Left renal cortex interstitium (tissue), 4 donors: ENCODE data around the gene BBS9. TPM values are rescaled to one million over a fixed set of nuclear protein-coding genes. Genes with fewer than 3 reads are reported as not detected.
A peak's percentile ranks its signal among the peaks of the same experiment; 100 is the strongest.

Source experiments
- DNase-seq, 4 donors: peaks; one replicate each; pipeline ENCODE4 v3.0.0-alpha.2; 2013; ENCODE audit warnings: low read depth in 4 of 4, low spot score in 2 of 4, missing footprints in 1 of 4
- polyA plus RNA-seq, 4 donors: library from polyadenylated mRNA; unstranded; fragments of 120-200 nt; gene quantifications; one replicate each; pipeline ENCODE4 v1.2.1, GENCODE V29; 2013; ENCODE audit not compliant: insufficient read length in 4 of 4

Gene BBS9
- polyA plus RNA-seq, 4 donors = 14.4 to 18.0 (median 16.5) TPM

DNA sequence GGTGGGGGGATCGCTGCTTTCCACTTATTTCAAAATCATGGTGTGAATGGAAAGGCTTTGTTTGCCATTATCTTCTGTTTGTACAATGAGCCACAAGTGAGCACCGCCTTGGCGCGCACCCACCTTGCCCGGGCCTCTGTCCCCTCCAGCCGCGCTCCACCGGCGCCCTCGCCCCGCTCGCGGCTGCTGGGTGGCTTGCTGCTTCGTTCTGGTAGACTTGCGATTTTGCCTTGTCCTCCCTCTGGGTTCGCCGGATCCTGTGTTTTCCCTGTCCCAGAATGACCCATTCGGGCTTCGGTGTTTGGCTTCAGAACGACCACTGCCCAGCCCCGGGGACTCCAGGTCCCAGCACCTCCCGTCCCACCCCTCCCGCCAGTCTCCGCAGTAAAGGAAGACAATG, 503.0 kb downstream of the BBS9 start:
- no peak for DNase-seq

DNA sequence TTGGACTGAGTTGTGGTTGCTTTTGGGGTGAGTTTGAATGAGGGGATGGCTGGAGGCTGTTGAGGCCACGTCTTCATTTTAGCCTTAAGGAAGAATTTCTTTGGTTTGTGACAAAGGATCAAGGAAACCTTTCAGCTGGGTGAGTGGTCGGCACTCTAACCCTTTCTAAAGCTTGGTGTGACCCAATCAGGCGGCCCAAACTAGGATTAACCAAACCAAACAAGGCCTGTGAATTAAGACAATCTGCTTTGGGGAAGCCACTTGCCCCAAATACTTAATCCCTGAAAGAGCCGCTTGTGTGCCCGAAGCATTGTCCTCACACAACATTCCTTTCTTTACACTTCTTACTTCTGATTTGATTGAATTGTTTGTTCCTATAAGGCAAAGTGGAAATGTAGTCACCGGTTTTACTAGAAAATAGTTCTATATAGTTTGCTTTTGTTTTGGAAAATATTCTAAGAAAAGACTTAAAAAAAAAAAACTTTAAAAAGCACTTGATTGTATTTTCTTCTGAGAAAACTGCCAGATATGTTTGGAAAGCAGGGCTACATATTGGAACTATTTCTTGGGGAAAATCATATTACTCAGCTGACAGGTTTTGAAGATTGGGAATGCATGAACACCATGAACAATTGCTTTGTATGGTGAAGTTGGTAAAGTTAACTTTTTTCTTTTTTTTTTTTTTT, 503.6 kb downstream of the BBS9 start:
- DNase-seq = no peak

DNA sequence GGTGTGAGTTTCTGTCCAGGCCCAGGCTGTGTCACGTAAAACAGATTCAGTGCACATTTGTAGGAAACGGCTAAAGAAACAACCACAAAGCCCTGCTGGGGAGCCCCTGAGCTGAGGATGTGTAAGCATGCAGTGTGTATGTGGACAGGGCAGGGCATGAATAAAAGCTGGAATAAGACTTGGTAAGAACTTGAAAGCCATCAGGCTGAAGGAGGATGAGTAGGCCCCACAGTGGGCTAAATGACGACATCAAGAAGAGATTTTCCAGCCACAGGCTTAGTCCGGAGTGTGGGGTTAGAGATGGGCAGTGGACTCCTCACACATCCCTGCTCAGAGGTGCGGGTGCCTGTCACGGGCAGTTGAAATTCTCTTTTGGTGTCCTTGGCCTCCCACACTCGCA, 505.2 kb downstream of the BBS9 start:
- no peak for DNase-seq

DNA sequence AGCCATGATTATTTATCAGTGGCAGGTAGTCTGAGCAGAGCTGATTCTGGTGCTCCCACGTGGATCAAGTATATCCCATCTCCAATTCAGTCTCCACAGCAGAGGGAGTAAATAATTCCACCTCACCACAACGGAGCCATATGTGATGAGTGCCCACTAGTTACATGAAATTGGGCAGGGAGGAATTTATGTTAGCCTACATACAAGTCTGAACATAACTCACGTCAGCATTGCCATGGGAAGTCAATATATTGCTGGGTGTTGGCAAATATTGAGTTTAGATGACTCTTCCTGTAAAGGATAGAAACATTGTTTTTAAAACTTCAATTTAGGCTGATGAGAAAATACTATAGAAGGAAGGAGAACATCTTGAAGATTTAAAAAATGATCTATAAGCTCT, 507.0 kb downstream of the BBS9 start:
- no peak for DNase-seq

DNA sequence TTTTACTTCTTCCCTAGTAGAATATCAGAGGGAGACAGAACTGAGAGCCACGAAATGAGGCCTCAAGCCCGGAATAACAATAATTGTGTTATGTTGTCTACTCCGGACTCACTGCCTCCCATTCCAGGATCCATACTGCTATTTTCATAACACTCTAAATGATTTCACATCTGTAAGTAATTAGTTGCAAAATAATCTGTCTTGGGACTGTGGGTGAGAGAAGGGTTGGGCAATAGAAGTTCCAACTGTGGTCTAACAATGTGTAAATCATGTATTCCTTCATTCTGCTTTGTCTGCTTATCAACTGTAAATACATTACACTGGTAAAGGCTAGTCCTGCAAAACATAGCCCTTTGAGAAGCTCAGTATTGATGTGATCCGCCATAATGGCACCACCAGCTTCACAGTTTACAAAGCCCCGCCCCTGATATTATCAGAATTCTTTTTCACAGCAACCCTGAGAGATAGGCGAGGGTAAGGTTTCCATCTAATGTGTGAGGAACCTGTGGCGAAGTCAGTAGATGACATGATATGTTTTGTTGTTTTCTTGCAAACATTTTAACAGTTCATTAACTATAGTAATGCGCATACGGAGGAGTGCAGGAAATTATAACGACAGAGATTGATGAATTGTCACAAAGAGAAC, 510.3 kb downstream of the BBS9 start:
- no peak for DNase-seq

DNA sequence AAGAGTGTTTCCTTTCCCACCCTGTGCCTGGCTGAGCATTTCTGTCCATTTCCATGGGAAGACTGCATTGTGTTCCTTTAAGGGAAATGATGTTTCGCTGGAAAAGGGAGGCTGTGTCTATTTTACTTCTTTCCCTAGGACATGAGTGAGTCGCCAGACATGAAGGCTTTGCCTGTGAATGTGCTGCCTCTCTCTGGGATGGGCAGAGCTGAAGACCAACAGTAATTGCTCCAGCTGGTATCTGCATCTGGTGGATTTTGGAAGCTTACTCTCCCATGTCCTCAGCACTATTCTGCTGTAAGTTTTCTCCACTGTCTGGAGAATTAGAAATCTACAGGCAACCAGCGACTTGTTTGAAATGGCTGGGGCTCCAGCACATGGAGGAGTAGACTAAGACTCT, 511.4 kb downstream of the BBS9 start:
- no peak for DNase-seq

DNA sequence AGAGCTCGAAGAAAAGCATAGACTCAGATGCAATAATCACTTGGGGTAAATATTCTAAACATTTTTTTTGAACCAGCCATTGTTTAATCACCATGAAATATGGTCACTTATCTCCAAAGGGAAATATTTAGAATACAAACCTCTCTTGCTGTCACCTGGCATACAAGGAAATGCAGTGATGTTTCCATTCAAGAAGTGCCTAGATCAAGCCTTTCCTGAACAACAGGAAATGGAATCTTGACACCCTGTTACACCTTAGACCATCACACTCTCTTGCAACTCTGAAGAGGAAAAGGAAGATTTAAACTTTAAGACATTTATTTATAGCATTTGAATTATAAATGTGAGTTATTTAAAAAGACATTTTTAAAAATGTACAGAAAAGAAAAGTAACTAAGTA, 512.9 kb downstream of the BBS9 start:
- no peak for DNase-seq

DNA sequence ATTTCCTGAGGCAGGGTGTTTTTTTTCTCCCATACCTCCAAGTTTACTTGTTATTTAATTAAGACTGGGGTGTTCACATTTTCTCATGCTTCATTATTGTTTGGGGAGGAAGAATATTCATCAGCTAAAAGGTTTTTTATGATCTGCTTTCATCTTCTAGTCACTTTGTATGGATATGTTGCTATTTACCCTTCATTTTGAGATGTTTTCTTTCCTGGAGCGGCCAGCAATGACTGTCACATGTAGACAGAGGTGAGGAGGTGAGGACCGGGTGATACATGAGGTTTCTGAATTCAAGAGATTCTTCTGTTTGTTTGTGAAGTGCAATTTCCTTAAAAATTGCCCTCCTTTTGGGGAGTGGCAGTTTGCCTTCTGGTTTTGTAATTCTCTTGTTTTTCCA, 514.2 kb downstream of the BBS9 start:
- no peak for DNase-seq

DNA sequence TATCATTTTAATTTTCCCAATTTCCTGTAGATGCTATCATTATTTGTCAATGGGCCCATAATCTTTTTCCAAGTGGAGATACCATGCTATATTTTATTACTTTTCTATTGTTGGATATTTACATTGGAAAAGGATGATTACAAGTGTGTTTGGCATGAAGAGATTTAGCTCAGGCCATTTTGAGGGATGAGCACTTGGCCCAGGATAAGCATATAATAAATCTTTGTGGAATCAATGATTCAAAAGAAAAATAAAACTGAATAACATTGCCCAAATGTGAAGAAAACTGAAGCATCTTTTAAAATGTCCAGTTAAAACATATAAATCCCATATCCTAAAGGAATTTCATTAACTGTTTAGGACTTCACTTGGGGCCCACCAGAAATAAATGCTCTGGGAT, 515.1 kb downstream of the BBS9 start:
- DNase-seq = no peak

DNA sequence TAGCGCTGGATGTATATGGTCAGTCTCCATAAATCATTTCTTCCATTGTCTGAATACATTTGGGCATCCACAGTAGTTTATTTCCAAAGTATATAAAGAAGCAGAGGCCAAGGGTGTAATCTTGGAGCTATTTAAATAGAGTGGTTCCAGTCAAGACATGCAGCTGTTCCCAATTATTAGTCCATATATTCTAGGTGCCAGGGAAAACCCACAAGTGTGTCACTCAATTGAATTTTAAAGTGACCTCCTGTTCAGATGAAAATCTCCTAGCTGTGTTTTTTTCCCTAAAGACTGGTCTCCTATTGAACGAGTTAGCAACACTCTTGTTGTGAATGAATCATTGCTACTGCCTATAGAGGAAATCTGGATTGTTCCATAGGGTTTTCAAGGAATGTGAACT, 515.7 kb downstream of the BBS9 start:
- DNase-seq = no peak

DNA sequence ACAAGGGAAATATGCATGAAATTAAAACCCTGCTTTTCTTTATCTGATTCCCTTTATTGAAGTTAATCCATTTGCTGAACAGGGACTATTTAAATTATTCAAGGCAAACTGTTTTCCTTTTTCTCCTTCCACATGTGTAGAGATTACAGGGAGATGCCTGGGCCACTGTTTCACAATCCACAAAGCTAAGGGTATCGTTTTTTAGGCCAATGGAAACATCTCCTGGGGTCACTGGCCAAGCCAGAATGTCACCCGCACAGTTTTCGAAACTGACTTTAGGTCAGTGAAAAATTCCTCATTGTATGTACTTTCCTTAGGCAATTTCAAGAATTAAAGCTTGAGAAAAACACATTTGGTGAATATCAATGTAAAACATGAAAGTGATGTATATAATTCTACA, 516.8 kb downstream of the BBS9 start:
- DNase-seq = no peak

DNA sequence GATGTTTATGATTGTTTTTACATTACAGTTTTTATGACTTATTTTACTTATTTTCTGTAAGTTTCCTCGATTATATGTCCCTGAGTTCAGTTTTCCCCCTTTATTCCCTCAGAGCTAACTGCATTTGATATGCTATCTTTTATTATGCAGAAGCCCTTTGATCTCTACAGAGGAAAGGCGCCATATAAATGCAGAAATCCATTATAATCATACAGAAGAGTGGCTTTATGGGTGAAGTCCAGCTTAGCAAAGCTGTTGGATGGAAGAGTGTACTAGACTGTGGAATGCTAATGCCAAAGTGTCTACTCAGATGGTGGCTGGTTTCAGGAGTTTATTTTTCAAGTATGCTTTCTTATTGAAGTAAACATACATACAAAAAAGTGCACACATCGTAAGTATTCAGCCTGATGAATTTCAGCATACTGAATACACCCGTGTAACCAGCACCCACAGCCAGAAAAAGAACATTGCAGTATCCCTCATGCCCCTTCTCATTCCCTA, 517.6 kb downstream of the BBS9 start:
- no peak for DNase-seq

DNA sequence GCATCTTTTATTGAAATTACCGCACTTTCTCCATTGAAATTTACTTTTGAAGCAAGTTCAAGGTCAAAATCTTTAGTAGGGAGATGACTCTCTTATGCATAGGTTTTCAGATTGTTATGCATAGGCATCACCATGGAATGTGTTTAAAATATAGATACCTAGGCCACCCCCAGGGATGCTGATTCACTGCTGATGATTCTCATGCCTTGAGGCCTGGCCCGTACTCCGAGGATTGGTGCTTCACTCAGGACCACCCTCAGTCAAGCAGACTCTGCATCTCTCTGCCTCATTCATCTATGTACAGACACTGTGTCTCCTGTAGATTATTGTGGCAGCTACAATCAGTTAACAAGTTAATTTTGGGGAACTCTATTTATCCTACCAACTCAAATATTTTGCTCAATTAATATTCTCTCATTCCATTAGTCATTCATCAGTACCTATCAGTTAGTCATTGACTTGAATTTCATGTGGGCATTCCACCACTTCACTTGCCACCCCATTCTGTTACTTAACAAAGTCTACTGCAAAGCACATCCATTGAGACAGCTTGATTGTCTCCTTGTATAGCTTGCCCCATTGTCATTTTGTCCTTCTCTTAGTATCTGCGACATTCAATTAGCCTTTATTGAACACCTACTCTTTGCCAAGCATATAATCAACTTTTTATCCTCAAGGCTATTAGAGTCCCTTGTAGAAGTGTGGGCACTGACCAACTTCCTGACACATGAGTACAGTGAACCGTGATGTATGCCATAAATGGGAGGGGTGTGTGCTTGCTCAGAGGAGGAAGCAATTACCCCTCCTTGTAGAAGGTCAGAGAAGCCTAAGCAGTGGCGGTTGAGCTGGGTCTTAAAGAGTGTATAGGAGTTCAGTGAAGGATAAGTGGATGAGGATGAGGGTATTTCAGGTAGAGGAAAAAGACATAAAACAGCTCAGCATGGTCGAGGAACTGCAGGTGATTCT, 520.4 kb downstream of the BBS9 start:
- DNase-seq = no peak

DNA sequence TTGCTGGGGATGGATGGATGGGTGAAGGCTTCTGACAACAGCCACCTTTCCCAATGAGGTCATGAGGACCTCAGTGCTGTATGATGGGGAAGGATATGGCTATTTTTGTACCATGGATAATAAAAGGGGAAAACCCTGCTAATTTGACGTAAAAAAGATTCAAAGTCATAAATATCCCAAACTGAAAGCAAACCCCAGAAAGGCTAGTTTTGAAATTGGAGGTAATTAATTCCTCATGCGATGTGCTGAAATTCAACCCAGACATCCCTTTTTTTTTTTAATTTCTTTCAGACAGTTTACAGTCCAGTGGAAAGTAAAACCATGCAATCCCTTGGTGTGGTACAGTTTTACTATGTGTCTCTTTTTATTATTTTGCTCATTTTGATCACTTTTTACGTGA, 521.5 kb downstream of the BBS9 start:
- DNase-seq = no peak

DNA sequence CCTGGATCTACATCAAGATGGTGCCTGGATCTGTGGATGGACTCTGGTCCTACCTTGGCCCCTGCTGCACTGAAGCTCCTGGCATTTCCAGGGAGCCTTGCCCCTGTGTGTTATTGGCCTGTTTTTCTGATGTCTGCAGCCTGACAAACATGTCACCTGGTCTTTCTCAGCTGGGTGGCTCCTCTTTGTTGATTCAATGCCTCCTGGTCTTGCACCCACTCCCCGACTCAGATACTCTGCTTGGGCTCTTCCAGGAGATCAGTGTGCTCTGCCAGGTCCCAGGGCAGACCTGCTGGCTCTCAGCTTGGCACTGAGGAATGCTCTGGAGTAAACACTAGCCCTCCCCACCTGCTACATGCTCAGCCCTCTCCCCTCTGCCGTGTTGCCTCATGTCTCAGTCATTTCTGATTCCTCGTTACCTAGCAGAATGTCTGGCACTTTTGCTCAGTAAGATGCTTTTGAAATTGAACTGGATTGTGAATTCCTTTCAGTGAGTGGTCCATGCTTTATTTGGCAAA, 522.7 kb downstream of the BBS9 start:
- DNase-seq = no peak

DNA sequence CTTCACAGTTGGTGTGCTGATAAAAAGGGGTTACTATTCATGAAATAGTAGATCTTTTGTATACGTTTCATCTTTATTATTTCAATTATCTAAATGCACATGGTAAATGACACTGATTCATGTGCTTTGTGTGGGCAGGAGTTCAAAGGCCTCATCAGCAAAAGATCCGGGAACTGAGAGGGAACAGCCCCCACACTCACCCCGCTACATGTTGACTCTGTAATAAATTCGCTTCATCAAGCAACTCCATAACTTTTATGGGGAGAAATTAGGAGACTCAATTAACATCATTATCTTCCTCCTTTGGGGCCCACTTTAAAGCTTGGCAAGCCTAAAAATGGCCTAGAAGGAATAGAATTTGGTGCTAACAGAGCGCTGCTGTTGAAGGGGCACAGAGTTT, 525.3 kb downstream of the BBS9 start:
- DNase-seq = peak in 2 of 4 donors; percentile 35 to 42

Other genes with a start within 250 kb of the BBS9 start
- 10 to 100 TPM; 48.6 to 56.8 (median 53.9) TPM for gene KBTBD2, start 237.8 kb upstream of the BBS9 start, polyA plus RNA-seq
- 100 to 1,000 TPM; 126 to 214 (median 152) TPM for gene FKBP9, start 172.1 kb upstream of the BBS9 start, polyA plus RNA-seq
- 10 to 100 TPM; 31.6 to 45.3 (median 35.1) TPM for gene NT5C3A, start 66.8 kb upstream of the BBS9 start, polyA plus RNA-seq
- gene RP9, start 20.2 kb upstream of the BBS9 start, polyA plus RNA-seq = 10 to 100 TPM; 31.3 to 37.1 (median 33.3) TPM